Psoas muscle (tissue), 8 donors: ENCODE data around the gene BMPER. TPM values are rescaled to one million over a fixed set of nuclear protein-coding genes. Genes with fewer than 3 reads are reported as not detected.

ENCODE experiments used
- ATAC-seq, 4 donors: fragments of 200-7000 bp; cut with Tn5 transposase; one replicate each; pipeline ENCODE4 v1.9.1; 2020; ENCODE audit warnings: moderate library complexity in 3 of 4, mild to moderate bottlenecking in 2 of 4
- DNase-seq, 2 donors: peaks; one replicate each; pipeline ENCODE4 v3.0.0-alpha.2; 2020
- H3K27ac ChIP-seq: fragments of 200-600 bp; one replicate; pipeline ENCODE4 v1.8.0; 2022
- H3K27me3 ChIP-seq, 3 donors: fragments of 200-600 bp in 1 of 3; one replicate each; pipeline versions ENCODE4 v1.6.1 to v1.8.0; 2013 to 2022; ENCODE audit warnings: low read length in 2 of 3, mild to moderate bottlenecking in 2 of 3, moderate library complexity in 1 of 3; ENCODE audit not compliant: insufficient read depth in 3 of 3
- H3K36me3 ChIP-seq, 2 donors: fragments of 200-600 bp in 1 of 2; one replicate each; pipeline versions ENCODE4 v1.6.1 to v1.8.0; 2013 to 2022; ENCODE audit warnings: low read depth in 1 of 2, mild to moderate bottlenecking in 1 of 2, moderate library complexity in 1 of 2; ENCODE audit not compliant: insufficient read depth in 1 of 2
- H3K4me1 ChIP-seq: fragments of 200-600 bp; one replicate; pipeline ENCODE4 v1.8.0; 2022
- H3K4me3 ChIP-seq: fragments of 200-600 bp; one replicate; pipeline ENCODE4 v1.8.0; 2022; ENCODE audit warnings: mild to moderate bottlenecking
- H3K9me3 ChIP-seq: fragments of 200-600 bp; one replicate; pipeline ENCODE4 v1.8.0; 2022
- CTCF ChIP-seq: fragments of 200-600 bp; IDR thresholded peaks from one replicate; pipeline ENCODE4 v1.8.0; 2022; ENCODE audit warnings: antibody characterized with exemption
- WGBS, 3 donors: extraction: QIAGEN DNeasy Blood & Tissue Kit; methylation state at CpG; one replicate each; pipeline versions ENCODE4 v1.1.6 to v1.1.7; 2013; 5-methylcytosine and 5-hydroxymethylcytosine counted together
- intact Hi-C, 2 donors: fragments of 100-400 bp; cut with DNase I; formaldehyde crosslinking; loops; one replicate each; pipeline versions ENCODE4 v1.11.0 to v1.14.2; 2022
- polyA plus RNA-seq, 3 donors: library from polyadenylated mRNA; stranded (reverse); fragments of 200-250 nt; gene quantifications; one replicate each; pipeline ENCODE4 v1.2.3, GENCODE V29; 2013
- total RNA-seq, 4 donors: library from RNA; stranded (reverse); fragmentation: NEBNext Ultra II Directional in 2 of 4; extraction: Animal tissue kit (Norgen Biotek cat#: 25700) in 2 of 4; gene quantifications; one replicate each; pipeline versions ENCODE4 v1.2.1 to v1.2.4, GENCODE V29; 2021 to 2023
- donor health status: healthy with polysubstance abuse.
- donor health status: DM: no; HTN: no; CAD: no; lungs with moderate emphysema.
- donor health status: Bipolar disorder and iron deficiency.
- donor health status: healthy.
- donor health status: DM: yes; HTN: yes; CAD: no.
- donor health status: DM: no; HTN: no; CAD: no.
- donor health status: DM: no; HTN: no; CAD: no.
- donor health status: DM: yes; HTN: yes; CAD: no.

The BMPER gene
- total and polyA plus RNA-seq, 7 donors, result 1.0 to 7.6 (median 2.4) TPM

GRCh38 chr7:33941418-33941817, 36.1 kb downstream of the BMPER start:
- Histone ChIP-seq H3K27me3 (no peaks in the 10 kb centered on the region), H3K36me3 (no peaks in the 10 kb centered on the region), H3K9me3 (no peaks in the 10 kb centered on the region), H3K4me1 (no peaks in the 10 kb centered on the region), H3K4me3 (no peak overlapping the region), H3K27ac (no peak overlapping the region)
- DNase-seq, result no peak
- intact Hi-C loops, result no loop called here
- WGBS, 3 donors, result 85 to 92% (median 89%) methylated on average over 6 of the region's 6 CpGs
- TF ChIP-seq CTCF, result no peak
- no peak for ATAC-seq

GRCh38 chr7:33946094-33946699, 40.9 kb downstream of the BMPER start:
- ATAC-seq (no peak), DNase-seq (no peak)
- WGBS, 3 donors, result 75 to 84% (median 83%) methylated on average over 3 of the region's 3 CpGs
- Histone ChIP-seq H3K4me3 (no peak overlapping the region), H3K27me3 (no peaks in the 10 kb centered on the region), H3K36me3 (no peaks in the 10 kb centered on the region), H3K27ac (no peak overlapping the region), H3K4me1 (no peaks in the 10 kb centered on the region), H3K9me3 (no peaks in the 10 kb centered on the region)
- intact Hi-C loops, result no loop called here
- no peak for TF ChIP-seq CTCF

- H3K36me3 ChIP-seq, result no peaks in the 10 kb centered on the region
- no peaks in the 10 kb centered on the region for H3K9me3 ChIP-seq
- TF ChIP-seq CTCF, result no peak
- H3K4me3 ChIP-seq, result no peak overlapping the region
- 85 to 93% (median 92%) methylated on average over 5 of the region's 5 CpGs for WGBS, 3 donors
- H3K27ac ChIP-seq, result no peak overlapping the region
- intact Hi-C loops, result no loop called here
- no peaks in the 10 kb centered on the region for H3K27me3 ChIP-seq
- ATAC-seq, result no peak
- H3K4me1 ChIP-seq, result no peaks in the 10 kb centered on the region
- no peak for DNase-seq
Observed at GRCh38 chr7:33950047-33950714, 44.8 kb downstream of the BMPER start.

- WGBS, 3 donors, result 92 to 95% (median 95%) methylated on average over 3 of the region's 3 CpGs
- H3K27me3 ChIP-seq, result no peaks in the 10 kb centered on the region
- no peaks in the 10 kb centered on the region for H3K9me3 ChIP-seq
- no peak for ATAC-seq
- H3K4me3 ChIP-seq, result no peak overlapping the region
- H3K27ac ChIP-seq, result no peak overlapping the region
- no peaks in the 10 kb centered on the region for H3K36me3 ChIP-seq
- TF ChIP-seq CTCF, result no peak
- no peaks in the 10 kb centered on the region for H3K4me1 ChIP-seq
- intact Hi-C loops, result no loop called here
- DNase-seq, result no peak
Observed at GRCh38 chr7:33952824-33953223, 47.5 kb downstream of the BMPER start.

GRCh38 chr7:33958104-33958503, 52.8 kb downstream of the BMPER start:
- no peak for ATAC-seq
- no peak for TF ChIP-seq CTCF
- Histone ChIP-seq H3K27ac (no peak overlapping the region), H3K4me3 (no peak overlapping the region), H3K27me3 (no peaks in the 10 kb centered on the region), H3K4me1 (no peaks in the 10 kb centered on the region), H3K9me3 (no peaks in the 10 kb centered on the region), H3K36me3 (no peaks in the 10 kb centered on the region)
- DNase-seq, result no peak
- intact Hi-C loops, result no loop called here
- WGBS, 3 donors, result 100% methylated on average over 1 of the region's 1 CpG
